HG03571 (cell line): ENCODE data around the gene UNC45B.
A peak's percentile ranks its signal among the peaks of the same experiment; 100 is the strongest.
"Not testable (repeated sequence)": the region's sequence is repeated elsewhere in the genome, so short reads cannot be mapped to it uniquely, and the experiment has no call there.

ENCODE experiments used
- ATAC-seq: cut with Tn5 transposase; IDR thresholded peaks from one replicate; pipeline ENCODE4 v1.9.1; 2021; ENCODE audit not compliant: unreplicated experiment

Gene UNC45B

GRCh38 chr17:35141681-35142466 lies 5.7 kb upstream of the UNC45B start, which contains the start of gene NLE1:
NLE1 (minus strand) TSS chr17:35142303; CDS start chr17:35142275, 28 bp downstream.
- peak; percentile 73 for ATAC-seq

GRCh38 chr17:35142467-35142796 lies 5.2 kb upstream of the UNC45B start:
- ATAC-seq, result no peak

GRCh38 chr17:35144840-35145239 lies 2.8 kb upstream of the UNC45B start:
- no peak for ATAC-seq

DNA sequence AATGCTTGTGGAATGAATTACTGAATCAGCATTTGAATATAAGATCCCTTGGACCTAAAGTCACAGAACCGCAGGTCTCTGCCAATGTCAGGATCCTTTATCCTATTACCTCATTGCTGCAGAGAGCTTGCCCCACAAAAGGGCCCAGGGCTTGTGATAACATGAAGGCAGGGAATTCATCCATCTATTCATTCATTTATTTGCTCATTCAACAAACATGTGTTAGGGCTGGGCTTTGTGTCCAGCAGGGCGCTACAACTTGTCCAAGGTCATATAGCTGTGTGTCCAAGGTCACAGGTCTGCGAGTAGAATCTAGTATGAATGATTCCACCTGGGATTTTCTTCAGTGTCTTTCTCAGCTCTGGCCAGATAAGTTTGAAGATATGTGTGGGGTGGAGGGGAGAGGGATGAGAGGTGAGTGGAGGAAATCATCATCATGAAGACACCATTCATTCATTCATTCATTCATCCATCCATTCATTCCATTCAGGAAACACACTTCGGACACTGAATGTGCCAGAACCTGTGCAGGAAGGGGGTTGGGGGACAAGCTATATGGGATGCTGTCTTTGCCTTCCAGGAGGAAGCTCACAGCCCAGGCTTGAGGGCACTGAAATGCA lies 1.3 kb upstream of the UNC45B start:
- ATAC-seq, result no peak

DNA sequence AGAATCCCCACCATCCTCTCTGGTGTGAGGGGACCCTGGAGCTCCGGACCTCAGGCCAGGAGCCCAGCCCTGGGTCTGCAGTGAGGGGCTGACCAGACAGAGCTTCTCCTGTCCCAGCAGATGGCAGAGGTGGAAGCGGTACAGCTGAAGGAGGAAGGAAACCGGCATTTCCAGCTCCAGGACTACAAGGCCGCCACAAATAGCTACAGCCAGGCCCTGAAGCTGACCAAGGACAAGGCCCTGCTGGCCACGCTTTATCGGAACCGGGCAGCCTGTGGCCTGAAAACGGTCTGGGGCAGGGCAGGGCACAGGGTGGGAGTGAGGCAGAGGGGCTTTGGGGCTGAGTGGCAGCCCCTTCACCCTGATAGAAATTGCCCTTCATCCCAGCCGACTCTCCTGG lies 527 bp downstream of the UNC45B start:
- no peak for ATAC-seq

DNA sequence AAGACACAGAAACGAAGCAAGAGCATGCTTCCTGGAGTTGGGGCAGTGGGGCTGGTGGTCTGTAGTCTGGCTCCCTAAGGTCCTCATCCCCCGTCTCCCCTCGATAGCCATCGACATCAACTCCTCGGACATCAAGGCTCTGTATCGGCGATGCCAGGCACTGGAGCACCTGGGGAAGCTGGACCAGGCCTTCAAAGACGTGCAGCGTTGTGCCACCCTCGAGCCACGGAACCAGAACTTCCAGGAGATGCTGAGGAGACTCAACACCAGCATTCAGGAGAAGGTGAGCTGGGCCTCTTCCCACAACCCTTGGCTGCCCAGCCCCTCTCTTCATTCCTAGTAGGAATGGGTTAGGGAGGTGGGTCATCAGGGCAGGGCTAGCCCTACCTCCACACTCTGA lies 2.3 kb downstream of the UNC45B start:
- no peak for ATAC-seq

DNA sequence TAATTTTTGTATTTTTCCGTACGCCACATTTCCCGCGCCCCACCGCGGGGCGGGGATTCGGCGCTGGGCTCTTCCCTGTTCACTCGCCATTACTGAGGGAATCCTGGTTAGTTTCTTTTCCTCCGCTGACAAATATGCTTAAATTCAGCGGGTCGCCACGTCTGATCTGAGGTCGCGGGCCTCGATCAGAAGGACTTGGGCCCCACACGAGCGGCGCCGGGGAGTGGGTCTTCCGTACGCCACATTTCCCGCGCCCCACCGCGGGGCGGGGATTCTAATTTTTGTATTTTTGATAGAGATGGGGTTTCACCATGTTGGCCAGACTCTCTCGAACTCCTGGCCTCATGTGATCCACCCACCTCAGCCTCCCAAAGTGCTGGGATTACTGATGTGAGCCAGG lies 3.5 kb downstream of the UNC45B start:
- ATAC-seq, result not testable (repeated sequence)

GRCh38 chr17:35152421-35153140 lies 5.0 kb downstream of the UNC45B start:
- ATAC-seq, result no peak

DNA sequence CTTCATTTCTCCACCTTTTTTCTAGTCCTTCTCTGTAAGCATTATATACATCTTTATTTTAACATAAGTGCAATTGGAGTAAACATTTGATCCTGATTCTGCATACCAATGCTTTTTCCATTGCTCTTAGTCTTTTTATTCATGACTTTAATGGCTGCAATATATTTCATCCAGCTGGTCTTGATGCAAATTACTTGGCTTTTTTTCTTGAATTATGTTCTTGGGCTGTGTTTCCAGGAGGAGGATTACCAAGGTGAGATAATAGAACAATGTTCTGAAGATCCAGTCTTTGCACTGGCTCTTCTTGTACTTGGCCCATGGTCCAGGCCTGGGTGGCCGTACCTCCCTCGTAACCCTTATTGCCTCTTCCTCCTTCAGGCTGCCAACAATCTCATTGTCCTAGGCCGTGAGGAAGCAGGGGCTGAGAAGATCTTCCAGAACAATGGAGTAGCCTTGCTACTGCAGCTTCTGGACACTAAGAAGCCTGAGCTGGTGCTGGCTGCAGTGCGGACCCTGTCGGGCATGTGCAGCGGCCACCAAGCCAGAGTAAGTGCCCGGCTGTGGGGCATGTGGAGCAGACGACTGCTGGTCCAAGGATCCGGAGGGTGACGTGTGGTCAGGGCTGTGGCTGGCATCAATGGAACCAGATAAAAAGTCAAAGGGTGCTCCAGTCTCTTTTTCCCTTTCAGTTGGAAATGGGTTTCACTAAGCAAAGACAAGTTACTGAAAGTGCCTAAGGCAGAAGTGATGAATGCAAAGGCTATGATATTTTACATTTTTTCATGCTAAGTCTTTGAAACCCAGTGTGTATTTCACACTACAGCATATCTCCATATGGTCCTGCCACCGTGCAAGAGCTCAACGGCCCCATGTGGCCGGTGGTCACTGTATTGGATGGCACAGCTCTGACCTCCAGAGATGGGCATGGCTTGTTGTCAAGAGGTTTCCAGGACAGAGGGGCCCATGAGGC lies 6.9 kb downstream of the UNC45B start:
- no peak for ATAC-seq

GRCh38 chr17:35155246-35155645 lies 7.6 kb downstream of the UNC45B start:
- no peak for ATAC-seq

DNA sequence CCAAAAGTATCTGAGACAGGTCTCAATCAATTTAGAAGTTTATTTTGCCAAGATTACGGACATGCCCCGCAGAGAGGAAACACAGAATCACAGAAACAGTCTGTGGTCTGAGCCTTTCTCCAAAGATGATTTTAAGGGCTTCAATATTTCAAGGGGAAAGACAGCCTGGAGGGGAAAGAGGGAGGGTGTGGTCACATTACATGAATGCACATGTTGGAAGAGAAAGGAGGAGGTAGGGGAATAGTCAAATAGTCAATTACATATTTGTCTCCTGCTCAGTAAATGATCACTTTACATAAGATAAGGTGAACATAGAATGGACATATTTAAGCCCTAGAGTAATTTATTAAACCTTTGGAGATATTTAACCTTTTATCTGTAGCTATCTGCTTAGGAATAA lies 12.3 kb downstream of the UNC45B start:
- ATAC-seq, result no peak

DNA sequence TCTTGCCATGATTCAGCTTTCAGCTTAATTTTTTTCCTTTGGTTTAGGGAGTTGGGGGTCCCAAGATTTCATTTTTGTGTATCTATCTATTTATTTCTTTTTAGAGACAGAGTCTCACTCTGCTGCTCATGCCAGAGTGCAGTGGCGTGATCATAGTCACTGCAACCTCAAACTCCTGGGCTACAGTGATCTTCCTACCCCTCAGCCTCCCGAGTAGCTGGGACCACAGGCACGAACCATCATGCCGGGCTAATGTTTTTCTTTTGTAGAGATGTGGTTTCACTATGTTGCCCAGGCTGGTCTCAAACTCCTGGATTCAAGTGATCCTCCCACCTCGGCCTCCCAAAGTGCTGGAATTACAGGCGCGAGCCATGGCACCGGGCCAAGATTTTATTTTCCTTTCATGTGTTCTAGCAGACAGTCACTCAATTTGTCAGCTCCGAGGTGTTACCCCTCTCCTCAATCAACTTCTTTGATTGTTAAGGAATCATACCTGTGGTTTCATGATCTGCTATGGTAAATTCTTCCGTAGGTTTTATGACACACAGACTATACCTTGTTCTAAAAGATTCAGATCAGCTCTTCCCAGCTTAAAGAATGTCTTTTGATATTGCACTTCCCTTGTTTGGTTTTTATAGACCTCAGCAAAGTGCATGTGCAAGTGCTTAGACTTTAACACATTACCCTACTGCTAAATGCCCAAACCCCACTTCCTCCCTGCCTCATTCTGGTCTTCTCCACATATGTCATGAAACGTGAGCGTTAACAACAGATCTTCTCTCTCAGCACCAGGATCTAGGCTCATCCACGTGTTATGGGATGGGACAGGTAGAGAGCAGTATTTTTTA lies 13.0 kb downstream of the UNC45B start:
- no peak for ATAC-seq

- no peak for ATAC-seq
These were observed 13.7 kb downstream of the UNC45B start for GRCh38 chr17:35161281-35161761.

DNA sequence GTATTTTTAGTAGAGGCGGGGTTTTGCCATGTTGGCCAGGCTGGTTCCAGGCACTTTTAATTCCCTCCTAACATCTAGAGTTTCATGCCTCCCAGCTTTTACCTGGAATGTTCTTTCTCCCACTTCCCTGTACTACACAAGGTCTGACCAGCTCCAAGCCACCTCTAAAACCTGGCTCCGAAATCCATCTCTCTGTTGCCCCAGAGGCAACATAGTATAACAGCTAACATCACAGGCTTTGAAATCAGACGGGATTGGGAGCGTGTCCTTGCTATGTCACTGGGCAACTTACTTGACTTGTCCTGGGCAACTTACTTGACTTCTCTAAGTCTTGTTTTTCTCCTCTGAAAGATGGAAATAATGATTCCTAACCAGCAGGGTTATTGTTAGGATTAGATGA lies 15.1 kb downstream of the UNC45B start:
- ATAC-seq, result no peak

DNA sequence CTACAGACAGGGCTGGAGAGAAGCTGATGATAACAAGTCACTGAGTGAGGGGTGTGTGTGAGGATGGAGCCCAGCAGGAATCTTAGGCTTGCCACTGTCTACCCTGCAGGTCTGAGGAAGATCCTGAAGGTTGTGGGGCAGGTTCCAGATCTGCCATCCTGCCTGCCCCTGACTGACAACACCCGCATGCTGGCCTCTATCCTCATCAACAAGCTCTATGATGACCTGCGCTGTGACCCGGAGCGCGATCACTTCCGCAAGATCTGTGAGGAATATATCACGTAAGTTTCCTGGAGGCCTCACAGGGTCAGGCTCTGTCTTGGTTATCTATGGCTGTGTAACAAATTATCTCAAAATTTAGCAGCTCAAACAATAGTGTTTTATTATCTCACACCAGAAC lies 16.3 kb downstream of the UNC45B start:
- ATAC-seq, result no peak

- ATAC-seq, result no peak
These were observed 17.1 kb downstream of the UNC45B start for GRCh38 chr17:35164716-35165115.

DNA sequence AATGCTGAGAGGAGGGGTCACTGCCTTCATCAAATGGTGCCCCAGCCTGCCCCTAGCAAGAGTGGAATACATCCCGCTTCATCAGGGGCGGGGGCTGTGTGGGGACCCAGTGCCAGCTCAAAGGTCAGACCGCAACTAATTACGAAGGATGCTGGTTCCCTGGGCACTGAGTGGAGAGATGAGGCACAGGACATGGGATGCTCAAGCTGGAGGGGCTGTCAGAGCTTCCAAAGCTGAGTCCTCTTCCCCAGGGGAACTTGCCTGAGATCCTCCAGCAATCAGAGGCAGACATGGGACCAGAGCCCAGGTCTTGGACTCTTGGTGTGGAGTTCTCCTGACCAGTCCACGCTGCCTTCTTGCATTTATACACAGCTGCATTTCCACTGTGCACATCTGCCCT lies 18.9 kb downstream of the UNC45B start:
- ATAC-seq, result no peak

DNA sequence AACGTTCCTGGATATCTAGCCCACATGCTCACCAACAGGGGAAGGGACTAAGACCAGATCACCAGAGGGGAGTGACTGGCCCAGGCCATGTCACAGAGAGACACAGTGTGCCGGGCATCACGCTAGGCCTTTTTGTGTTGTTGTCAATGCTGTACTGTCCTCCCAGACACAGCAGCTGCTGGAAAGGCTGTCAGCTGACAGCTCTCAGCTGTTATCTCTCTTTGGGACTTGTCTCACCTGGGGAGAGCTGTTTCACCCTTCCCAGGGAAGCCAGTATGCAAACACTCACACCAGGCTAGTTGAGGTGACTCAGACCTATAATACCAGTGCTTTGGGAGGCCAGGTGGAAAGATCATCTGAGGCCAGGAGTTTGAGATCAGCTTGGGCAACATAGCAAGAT lies 19.4 kb downstream of the UNC45B start:
- ATAC-seq, result no peak

- no peak for ATAC-seq
These were observed 20.0 kb downstream of the UNC45B start for GRCh38 chr17:35167666-35168065.

- ATAC-seq, result no peak
These were observed 22.3 kb downstream of the UNC45B start for GRCh38 chr17:35169835-35170363.
